ENCODE results near the gene MED12L. TPM values are rescaled to one million over a fixed set of nuclear protein-coding genes. Genes with fewer than 3 reads are reported as not detected.

MED12L gene
- total and polyA plus RNA-seq, 9 of the 15 experiments (the other 6 are each of a cell fraction or from before 2014, with no cell fraction given), result not detected

GRCh38 chr3:151350656-151351055 lies 265.2 kb downstream of the MED12L start:
- BruUV-seq (replicated peaks), result no TSS peak
- CTCF ChIA-PET (ENCODE audit: low intra/inter-chr PET ratio), result no interaction called here
- H3K4me3 ChIP-seq, result no peak overlapping the region
- intact Hi-C loops (cut with micrococcal nuclease), result no loop called here
- WGBS (ENCODE audit: insufficient coverage, low coverage, missing lambda C conversion rate), result 0% methylated on average over 1 of the region's 1 CpG
- no peak overlapping the region for H3K27ac ChIP-seq (ENCODE audit: extremely low read depth, low read depth, low read length)
- peaks cover 0 to 7% of the 10 kb centered on the region in 2 experiments; a peak in 2 of 5 replicates for H3K27me3 ChIP-seq (ENCODE audit: control insufficient read depth in 2 of 2, insufficient read depth in 2 of 2, low read length in 2 of 2)
- POLR2A ChIA-PET, result no interaction called here
- ATAC-seq (no peak), DNase-seq (ENCODE audit: extremely low read depth in 1 of 4, low spot score in 3 of 4) (no peak), FAIRE-seq (no peak)
- H3K9ac ChIP-seq (ENCODE audit: insufficient read depth in 1 of 2, low read depth in 2 of 2, low read length in 2 of 2), result no peak overlapping the region
- H3K9me3 ChIP-seq (replicated peaks; ENCODE audit: control insufficient read depth, insufficient read depth, low read depth, low read length), result no peaks in the 10 kb centered on the region
- no peaks in the 10 kb centered on the region for H3K36me3 ChIP-seq (ENCODE audit: control insufficient read depth, insufficient read depth, low read length)
- H4K20me1 ChIP-seq (replicated peaks; ENCODE audit: control insufficient read depth, insufficient read depth, low read length), result no peaks in the 10 kb centered on the region
- H3K9me1 ChIP-seq (ENCODE audit: control insufficient read depth, insufficient read depth, low read length), result no peaks in the 10 kb centered on the region
- no peak overlapping the region for H2AFZ ChIP-seq (ENCODE audit: low read depth, low read length)
- no peaks in the 10 kb centered on the region for H3K4me1 ChIP-seq (replicated peaks in 1 of 2; ENCODE audit: control insufficient read depth in 2 of 2, insufficient read depth in 2 of 2, low read length in 2 of 2)
- no peaks in the 10 kb centered on the region for H3K79me2 ChIP-seq (ENCODE audit: control insufficient read depth, insufficient read depth, low read length)
- in situ Hi-C loops (cut with MboI), result no loop called here
- TF ChIP-seq ZBTB9 (CRISPR knock-in tag; IDR thresholded peaks at IDR 0.05) (no peak), E2F3 (CRISPR knock-in tag; IDR thresholded peaks at IDR 0.05) (no peak), USF2 (CRISPR knock-in tag; IDR thresholded peaks at IDR 0.05) (no peak)
- H3K4me2 ChIP-seq (ENCODE audit: insufficient read depth, low read length), result no peak overlapping the region

- BruUV-seq (replicated peaks), result no TSS peak
Measured at GRCh38 chr3:151351219-151351618, 265.8 kb downstream of the MED12L start.

More at GRCh38 chr3:151351219-151351618, 265.8 kb downstream of the MED12L start:
- peaks cover 0 to 7% of the 10 kb centered on the region in 2 experiments; a peak in 2 of 5 replicates for H3K27me3 ChIP-seq (ENCODE audit: control insufficient read depth in 2 of 2, insufficient read depth in 2 of 2, low read length in 2 of 2)
- in situ Hi-C loops (cut with MboI) (no loop called here), intact Hi-C loops (cut with micrococcal nuclease) (no loop called here)
- ChIA-PET POLR2A (interaction anchor here (0.7 kb wide), 1 partner anchor 41 kb away, joined by 3 read pairs; no protein-coding TSS in a partner anchor), CTCF (ENCODE audit: low intra/inter-chr PET ratio) (no interaction called here)
- no peaks in the 10 kb centered on the region for H3K4me1 ChIP-seq (replicated peaks in 1 of 2; ENCODE audit: control insufficient read depth in 2 of 2, insufficient read depth in 2 of 2, low read length in 2 of 2)
- no peak overlapping the region for H3K4me2 ChIP-seq (ENCODE audit: insufficient read depth, low read length)
- H3K9ac ChIP-seq (ENCODE audit: insufficient read depth in 1 of 2, low read depth in 2 of 2, low read length in 2 of 2), result no peak overlapping the region
- WGBS (ENCODE audit: insufficient coverage, low coverage, missing lambda C conversion rate), result 0% methylated on average over 1 of the region's 1 CpG
- FAIRE-seq (no peak), DNase-seq (ENCODE audit: extremely low read depth in 1 of 4, low spot score in 3 of 4) (no peak), ATAC-seq (no peak)
- TF ChIP-seq MCM3 (IDR thresholded peaks at IDR 0.05) (no peak), ARNT (IDR thresholded peaks at IDR 0.05) (no peak), CREB5 (CRISPR knock-in tag; IDR thresholded peaks at IDR 0.05) (no peak), CTCFL (IDR thresholded peaks at IDR 0.05; ENCODE audit: borderline replicate concordance, insufficient read depth, low read depth, low read length, poor library complexity, severe bottlenecking) (no peak), BHLHE40 (IDR thresholded peaks at IDR 0.05; ENCODE audit: low read length) (no peak), ZSCAN32 (CRISPR knock-in tag; IDR thresholded peaks at IDR 0.05) (no peak), PTRF (tag; IDR thresholded peaks at IDR 0.05) (no peak), ZNF316 (IDR thresholded peaks at IDR 0.05) (no peak)
- no peaks in the 10 kb centered on the region for H4K20me1 ChIP-seq (replicated peaks; ENCODE audit: control insufficient read depth, insufficient read depth, low read length)
- H3K9me1 ChIP-seq (ENCODE audit: control insufficient read depth, insufficient read depth, low read length), result no peaks in the 10 kb centered on the region
- no peaks in the 10 kb centered on the region for H3K36me3 ChIP-seq (ENCODE audit: control insufficient read depth, insufficient read depth, low read length)
- no peaks in the 10 kb centered on the region for H3K9me3 ChIP-seq (replicated peaks; ENCODE audit: control insufficient read depth, insufficient read depth, low read depth, low read length)
- H3K79me2 ChIP-seq (ENCODE audit: control insufficient read depth, insufficient read depth, low read length), result no peaks in the 10 kb centered on the region
- H3K4me3 ChIP-seq, result no peak overlapping the region
- H3K27ac ChIP-seq (ENCODE audit: extremely low read depth, low read depth, low read length), result no peak overlapping the region
- H2AFZ ChIP-seq (ENCODE audit: low read depth, low read length), result no peak overlapping the region

Data from K562 (cell line).